ENCODE data around the gene MUC5B. TPM values are rescaled to one million over a fixed set of nuclear protein-coding genes. Genes with fewer than 3 reads are reported as not detected.

MUC5B gene
- total and polyA plus RNA-seq, 2 donors (not counting 3 experiments of a cell fraction or from before 2014, with no cell fraction given), result not detected

DNA sequence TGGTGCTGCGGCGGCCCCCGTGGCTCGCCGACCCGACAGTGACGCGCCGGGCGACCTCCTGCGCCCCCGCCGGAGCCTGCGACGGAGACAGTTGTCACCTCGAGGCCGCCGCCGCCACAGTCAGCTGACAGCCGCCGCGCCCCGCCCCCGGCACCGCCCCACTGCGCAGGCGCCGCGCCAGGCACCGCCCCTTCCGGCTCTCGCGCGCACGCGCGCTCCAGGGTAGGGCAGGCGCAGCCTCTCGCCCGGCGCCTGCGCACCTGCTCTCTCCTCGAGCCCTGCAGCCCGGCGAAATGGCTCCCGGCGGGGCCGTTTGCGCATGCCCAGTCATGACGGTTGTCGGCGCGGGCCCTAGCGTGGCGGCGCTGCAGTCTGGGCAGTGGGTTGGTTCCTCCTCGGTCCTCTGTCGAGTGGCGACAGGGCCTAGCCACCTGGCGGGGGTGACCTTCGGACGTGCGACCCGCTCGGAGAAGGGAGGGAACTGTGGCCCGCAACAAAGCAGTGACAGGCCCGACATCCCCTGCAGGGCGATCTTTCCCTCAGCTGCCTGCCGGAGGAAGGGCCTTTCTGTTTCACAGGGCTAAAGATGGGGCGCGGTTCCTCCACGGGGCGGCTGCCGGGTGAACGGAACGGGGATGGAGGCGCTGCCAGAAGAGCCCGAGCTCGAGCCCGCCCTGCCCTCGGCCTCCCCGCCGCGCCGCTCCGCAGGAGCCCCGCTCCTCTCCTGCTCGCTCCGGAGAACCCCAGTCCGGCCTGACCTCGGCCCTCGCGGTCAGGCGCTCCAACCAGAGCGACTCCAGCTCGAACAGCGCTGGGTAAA lies 86.8 kb downstream of the MUC5B start, which contains the start of gene TOLLIP:
Gene TOLLIP (minus strand): TSS at position 135 of the 820 bp plus-strand sequence. CDS start 134 bp downstream, at position 1.
- Histone ChIP-seq H3K9me3 (replicated peaks; ENCODE audit: control insufficient read depth, insufficient read depth, low read length) (no peaks in the 10 kb centered on the region), H2AFZ (ENCODE audit: low read depth, low read length) (peak within 1 kb of the TSS; percentile 91), H3K27ac (ENCODE audit: insufficient read depth, low read depth, low read length) (peak within 1 kb of the TSS; percentile 27), H3K79me2 (ENCODE audit: control insufficient read depth, insufficient read depth, low read length) (peaks cover 38% of the 10 kb centered on the region), H3K4me1 (ENCODE audit: control insufficient read depth, extremely low read depth, insufficient read depth, low read length) (peaks cover 8% of the 10 kb centered on the region), H3K27me3 (ENCODE audit: control insufficient read depth in 2 of 2, insufficient read depth in 2 of 2, low read length in 2 of 2) (peaks cover 0 to 2% of the 10 kb centered on the region in 2 experiments), H3K4me2 (ENCODE audit: insufficient read depth, low read length) (peak within 1 kb of the TSS; percentile 69), H3K4me3 (replicated peaks in 1 of 3; ENCODE audit: insufficient read depth in 1 of 3, low read depth in 1 of 3, low read length in 3 of 3) (peak within 1 kb of the TSS; percentile 59 to 84 (median 69)), H3K9ac (replicated peaks; ENCODE audit: extremely low read depth, insufficient read depth, low read length) (peak within 1 kb of the TSS; percentile 86), H4K20me1 (replicated peaks; ENCODE audit: control insufficient read depth, extremely low read depth, insufficient read depth, low read length) (no peaks in the 10 kb centered on the region), H3K36me3 (ENCODE audit: control insufficient read depth in 2 of 2, extremely low read depth in 1 of 2, insufficient read depth in 2 of 2, low read length in 2 of 2) (peaks cover 0 to 4% of the 10 kb centered on the region in 2 experiments), H3K9me1 (replicated peaks; ENCODE audit: control insufficient read depth, extremely low read depth, insufficient read depth, low read length) (no peaks in the 10 kb centered on the region)
- CTCF ChIA-PET, result interaction anchor here (1.1 to 1.4 kb wide), 2 partner anchors 10 to 204 kb away, joined by 3 to 6 read pairs; no protein-coding TSS in a partner anchor
- FAIRE-seq, result peak; percentile 92
- POLR2A ChIA-PET, result interaction anchor here (0.6 kb wide), 1 partner anchor 24 kb away, joined by 7 read pairs; no protein-coding TSS in a partner anchor
- intact Hi-C loops (cut with micrococcal nuclease) (loop anchor here (10.0 kb wide), 2 partner anchors 75 to 265 kb away; partner anchors contain the start of genes BRSK2 and DUSP8), dilution Hi-C loops (cut with MboI; ENCODE audit: extremely low pct_ligation_motif_present, low sequenced_read_pairs) (no loop called here)
- BruUV-seq (replicated peaks), result TSS peak; percentile 83
- DNase-seq (ENCODE audit: low read depth, low spot score), result peak; percentile 96
- TF ChIP-seq JUN (IDR thresholded peaks at IDR 0.05; ENCODE audit: borderline replicate concordance, insufficient read depth, insufficient read length, low read depth) (no peak), CTCF (IDR thresholded peaks at IDR 0.05; ENCODE audit: extremely low read depth in 1 of 2, insufficient read depth in 1 of 2, low read depth in 1 of 2, low read length in 2 of 2) (peak in 1 of 2 donors; percentile 7), POLR2AphosphoS5 (IDR thresholded peaks at IDR 0.05; ENCODE audit: insufficient read depth, low read depth, low read length) (peak; percentile 90), EZH2 (IDR thresholded peaks at IDR 0.05; ENCODE audit: borderline replicate concordance, low read depth, low read length, severe bottlenecking) (no peak), POLR2A (IDR thresholded peaks at IDR 0.05; ENCODE audit: low read depth, low read length) (peak; percentile 92)

Measured in endothelial cell of umbilical vein (primary cell).